D341Med (cell line): ENCODE data around the gene FA2H.
"Not testable (repeated sequence)": the region's sequence is repeated elsewhere in the genome, so short reads cannot be mapped to it uniquely, and the experiment has no call there.

Source experiments
- DNase-seq: peaks from one replicate; pipeline ENCODE4 v3.0.0; 2012; ENCODE audit warnings: low spot score

The FA2H gene

DNA sequence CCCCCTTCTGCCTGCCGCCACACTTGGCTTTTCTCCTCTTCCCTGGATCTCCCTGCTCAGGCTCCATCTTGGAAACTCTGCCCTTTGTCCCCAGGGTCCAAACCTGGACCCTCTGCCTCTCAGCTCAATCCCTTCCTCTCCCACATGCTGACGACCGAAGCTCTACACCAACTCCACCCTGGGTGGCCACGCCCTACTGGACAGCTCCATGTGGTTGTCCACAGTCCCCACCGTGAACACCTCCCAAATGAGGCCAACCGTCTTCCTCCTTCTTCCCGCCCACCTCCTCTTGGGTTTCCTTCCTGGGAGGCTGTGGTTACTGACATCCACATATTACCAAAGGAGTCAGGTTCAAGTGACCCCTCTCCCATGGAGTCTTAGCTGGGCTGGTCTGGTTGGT lies 51.4 kb downstream of the FA2H start:
- DNase-seq = peak; percentile 12

DNA sequence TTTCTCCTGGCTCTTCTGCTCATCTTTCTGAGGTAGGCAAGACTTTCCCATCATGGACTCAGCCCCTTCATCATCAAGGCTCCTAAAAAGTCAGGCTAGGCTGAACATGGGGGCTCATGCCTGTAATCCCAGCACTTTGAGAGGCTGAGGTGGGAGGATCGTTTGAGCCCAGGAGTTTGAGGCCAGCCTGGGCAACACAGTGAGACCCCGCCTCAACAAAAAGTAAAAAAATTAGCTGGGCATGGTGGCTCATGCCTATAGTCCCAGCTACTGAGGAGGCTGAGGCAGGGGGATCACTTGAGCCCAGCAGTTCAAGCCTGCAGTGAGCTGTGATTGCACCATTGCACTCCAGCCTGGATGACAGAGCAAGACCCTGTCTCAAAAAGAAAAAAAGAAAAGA lies 52.5 kb downstream of the FA2H start:
- not testable (repeated sequence) for DNase-seq

DNA sequence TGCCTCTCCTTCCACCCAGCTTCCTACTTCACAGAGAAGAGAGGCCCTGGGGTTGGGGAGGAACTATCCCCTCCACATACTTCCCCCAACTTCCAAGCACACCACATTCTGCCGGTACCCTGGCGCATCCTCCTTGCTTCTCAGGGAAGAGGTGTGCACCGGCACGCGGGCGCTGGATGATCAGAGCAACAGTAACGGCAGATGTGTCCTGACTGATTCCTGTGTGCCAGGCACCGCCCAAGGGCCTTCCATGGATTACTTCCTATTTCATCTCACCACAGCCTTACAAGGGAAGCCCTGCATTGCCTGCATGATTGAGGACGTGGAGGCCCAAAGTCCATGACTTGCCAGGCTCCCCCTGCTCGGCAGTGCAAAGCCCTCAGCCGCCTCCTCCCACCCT lies 52.9 kb downstream of the FA2H start:
- no peak for DNase-seq

- no peak for DNase-seq
Observed at GRCh38 chr16:74720579-74720978, 54.0 kb downstream of the FA2H start.

DNA sequence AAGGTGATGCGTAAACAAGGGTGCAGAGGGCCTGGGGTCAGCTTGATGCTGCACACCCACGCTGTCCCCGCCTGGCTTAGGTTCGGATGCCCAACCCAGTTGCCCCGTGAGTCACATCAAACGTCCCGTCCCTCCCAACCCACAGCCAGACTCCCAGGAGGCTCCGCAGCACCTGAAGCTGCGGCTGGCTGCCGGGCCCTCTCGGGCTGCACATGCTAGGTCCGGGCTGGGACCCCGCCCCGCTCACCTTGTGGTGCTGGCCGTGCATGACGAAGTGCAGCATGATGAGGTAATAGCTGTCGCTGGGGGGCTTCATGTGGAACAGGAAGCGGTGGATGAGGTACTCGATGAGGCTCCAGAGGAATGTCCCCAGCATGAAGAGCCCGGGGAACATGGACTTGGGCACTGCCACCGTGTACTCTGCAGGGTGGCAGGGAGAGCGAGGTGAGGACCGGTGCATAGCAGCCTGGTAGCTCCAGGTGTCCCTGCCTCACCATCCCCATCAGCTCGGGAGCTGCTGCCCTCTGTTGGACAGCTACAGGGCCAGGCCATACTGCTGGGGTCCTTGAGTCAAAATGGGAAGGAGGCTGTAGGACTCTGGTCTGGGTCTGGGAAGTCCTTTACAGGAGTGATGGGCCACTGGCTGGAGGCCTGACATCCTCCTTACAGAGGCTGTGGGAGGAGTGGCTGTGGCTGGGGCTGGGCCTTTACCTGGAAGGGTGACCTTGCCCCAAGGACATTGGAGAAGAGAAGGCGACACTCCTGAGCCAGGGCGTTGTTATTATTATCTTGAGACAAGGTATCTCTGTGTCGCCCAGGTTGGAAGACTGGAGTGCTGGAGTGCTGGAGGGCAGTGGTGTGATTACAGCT lies 55.6 kb downstream of the FA2H start:
- no peak for DNase-seq

- DNase-seq = no peak
Observed at GRCh38 chr16:74718140-74718539, 56.5 kb downstream of the FA2H start.

DNA sequence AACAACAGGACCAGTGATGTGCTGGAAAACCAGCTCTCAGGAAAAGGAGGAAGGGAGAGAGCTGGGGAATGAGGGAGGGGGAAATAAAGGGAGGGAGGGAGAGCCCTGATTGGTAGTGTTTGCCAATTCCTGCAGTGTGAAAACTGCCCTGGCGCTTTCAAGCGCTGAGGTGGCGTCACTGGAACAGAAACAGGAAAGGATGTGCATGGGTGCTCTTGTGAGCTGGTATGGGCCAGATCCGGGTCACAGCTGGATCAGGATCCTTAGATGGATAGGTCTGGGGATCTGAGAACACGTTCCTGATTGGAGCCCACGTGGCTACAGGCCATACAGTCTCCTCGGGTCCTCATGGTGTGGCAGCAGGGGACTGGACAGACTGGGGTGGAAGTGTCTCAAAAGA lies 57.3 kb downstream of the FA2H start:
- DNase-seq = no peak

DNA sequence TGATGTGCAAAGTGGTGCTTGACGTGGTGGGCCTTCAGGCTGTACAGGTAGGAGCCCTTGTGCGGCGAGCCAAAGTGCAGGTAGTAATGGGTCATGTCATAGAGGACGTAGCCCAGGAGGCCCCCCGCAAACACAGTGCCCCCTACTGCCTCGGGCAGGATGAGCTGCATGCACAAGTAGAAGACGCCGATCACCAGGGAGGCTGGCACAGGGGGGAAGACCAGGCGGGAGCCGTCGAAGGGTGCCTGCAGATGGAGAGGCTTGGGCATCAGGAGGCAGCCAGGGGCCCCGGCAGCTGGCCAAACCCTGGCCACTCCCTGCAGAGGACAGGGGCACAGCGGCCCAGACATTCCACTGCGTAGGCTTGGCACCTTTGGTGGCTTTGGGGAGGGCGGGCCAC lies 58.3 kb downstream of the FA2H start:
- DNase-seq = no peak

DNA sequence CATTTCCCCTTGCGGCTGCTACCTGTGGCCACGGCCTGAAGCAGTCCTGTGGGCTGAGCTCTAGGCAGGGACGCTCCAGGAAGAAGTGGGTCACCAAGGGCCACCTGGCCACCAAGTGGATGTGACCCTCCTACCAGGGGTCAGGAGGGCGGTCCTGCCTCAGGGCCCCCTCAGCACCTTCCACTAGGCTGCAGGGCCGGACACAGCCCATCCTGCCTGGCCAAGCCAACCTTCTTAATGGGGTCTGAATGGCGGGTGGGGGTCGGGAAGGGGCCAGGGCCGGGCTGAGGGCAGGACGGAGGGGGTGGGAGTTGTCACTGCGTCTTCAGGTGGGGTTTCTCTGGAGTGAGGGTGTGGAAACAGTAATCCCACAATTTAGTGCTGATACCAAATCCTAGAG lies 60.7 kb downstream of the FA2H start:
- no peak for DNase-seq

DNA sequence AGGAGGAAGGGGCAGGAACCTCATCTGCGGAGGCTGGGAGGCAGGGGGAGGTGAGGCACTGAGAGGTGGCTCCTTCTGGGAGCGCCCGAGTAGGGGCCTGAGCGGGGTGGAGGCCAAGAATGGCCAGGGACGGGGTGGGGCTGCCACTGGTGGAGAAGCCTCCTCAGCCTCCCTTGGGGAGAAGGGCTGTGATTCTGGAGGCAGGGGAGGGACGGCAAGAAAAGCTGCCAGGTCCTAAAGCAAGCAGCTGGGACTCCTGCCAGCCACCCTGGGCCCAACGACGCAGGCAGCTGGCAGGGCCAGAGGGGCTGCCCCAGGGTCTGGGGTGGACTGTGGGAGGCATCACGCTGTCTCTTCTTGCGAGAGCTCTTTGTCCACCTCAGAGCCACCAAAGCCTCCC lies 61.3 kb downstream of the FA2H start:
- peak; percentile 20 for DNase-seq

- DNase-seq = no peak
Observed at GRCh38 chr16:74711938-74712337, 62.7 kb downstream of the FA2H start.

GRCh38 chr16:74710401-74710800 lies 64.2 kb downstream of the FA2H start:
- no peak for DNase-seq

DNA sequence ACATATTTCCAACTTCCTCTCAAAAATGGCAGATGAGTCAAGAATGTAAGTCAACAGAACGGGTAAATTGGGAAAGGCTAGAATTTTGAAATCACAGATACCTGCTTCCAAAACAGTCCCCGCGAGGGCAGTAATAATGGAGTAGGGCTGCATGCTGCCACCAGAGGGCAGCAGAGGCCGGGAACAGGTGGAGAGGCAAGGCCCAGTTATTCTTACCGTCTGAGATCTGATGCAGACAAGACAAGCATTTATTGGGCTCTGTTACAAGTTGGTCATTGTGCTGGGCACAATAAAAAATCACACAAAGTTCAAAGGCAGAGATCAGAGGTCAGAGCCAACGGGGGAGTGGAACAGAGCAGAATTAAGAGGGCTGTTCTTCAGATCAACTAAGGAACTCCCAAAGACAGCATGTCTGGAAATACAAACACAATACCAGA lies 65.2 kb downstream of the FA2H start:
- DNase-seq = peak; percentile 85

- DNase-seq = no peak
Observed at GRCh38 chr16:74700438-74701225, 74.0 kb downstream of the FA2H start, which contains the start of gene MLKL. MLKL (minus strand) TSS chr16:74700862; CDS start chr16:74695757, 5,105 bp downstream.

DNA sequence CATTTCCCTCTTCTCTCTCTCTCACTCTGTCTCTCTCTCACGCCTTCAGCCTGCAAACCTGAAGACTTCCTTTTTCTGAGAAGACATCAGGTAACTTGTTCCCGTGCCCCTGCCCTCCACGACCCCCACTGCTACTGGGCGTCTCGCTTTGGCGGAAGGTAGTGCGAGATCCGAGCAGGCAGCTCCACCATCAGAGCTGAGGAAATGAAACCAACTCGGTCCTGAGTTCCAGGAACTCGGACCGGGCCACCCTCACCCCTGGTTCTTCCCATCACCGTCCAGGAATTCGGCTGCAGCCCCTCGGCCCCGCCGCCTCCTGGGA lies 74.5 kb downstream of the FA2H start:
- DNase-seq = no peak

GRCh38 chr16:74699666-74700065 lies 75.0 kb downstream of the FA2H start:
- no peak for DNase-seq

DNA sequence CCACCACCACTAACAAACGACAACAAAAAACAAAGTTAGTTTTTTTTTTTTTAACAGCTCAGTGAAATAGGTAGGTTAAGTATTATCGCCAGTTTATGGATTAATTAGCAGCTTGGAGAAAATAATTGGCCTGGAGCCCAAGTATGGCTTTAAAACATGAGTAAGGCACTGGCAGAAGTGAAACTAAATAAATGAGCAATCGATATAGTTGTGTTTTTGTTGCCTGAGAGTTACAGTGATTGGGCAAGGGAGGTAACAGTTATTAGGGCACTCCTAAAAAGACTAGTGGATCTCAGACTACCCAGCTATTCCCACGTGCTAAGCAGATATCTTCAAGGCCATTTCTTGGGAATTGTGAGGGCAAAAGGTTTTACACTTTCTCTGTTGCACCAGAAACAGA lies 76.4 kb downstream of the FA2H start:
- DNase-seq = no peak

DNA sequence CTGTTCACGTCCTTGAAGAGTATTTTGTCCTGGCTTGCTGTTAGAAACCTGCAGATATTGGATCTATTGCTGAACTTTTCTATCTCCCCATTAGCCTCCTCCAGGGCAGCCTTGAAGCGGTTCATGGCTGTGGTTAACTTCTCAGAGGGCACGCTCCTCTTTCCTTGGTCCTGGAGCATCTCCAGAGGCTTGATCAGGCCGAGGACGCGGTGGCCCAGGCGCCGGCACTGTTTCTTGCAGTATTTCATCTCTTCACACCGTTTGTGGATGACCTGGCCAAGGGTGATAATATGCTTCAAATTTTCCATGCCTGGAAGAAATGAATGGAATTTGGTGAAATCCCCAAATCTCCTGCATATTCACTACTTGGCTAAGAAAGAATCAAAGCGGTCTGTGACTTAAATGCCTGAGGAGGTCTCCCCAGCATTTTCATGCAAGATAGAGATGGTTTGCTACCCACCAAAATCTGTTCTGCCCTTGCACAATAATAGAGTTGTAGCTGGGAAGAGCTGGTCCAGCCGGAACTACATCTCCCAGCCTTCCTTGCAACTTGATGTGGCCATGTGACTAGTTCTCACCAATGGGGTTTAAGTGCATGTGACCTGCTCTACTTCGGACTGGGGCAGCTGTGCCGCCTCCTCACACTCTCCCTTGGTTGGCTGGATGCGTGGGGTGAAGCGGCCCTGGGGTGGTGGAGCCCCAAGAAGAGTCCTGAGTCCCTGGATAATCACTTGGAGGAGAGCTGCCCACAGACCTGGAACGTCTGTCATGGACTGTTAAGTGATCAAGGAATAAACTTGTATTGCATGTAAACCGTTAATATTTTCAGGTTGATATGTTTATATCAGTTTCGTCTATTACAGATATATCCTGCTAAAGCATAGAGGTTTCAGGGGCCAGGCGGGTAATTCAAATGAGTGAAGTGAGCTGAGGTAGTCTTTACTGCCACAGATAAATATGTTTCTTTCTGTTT lies 78.9 kb downstream of the FA2H start:
- DNase-seq = peak; percentile 90

DNA sequence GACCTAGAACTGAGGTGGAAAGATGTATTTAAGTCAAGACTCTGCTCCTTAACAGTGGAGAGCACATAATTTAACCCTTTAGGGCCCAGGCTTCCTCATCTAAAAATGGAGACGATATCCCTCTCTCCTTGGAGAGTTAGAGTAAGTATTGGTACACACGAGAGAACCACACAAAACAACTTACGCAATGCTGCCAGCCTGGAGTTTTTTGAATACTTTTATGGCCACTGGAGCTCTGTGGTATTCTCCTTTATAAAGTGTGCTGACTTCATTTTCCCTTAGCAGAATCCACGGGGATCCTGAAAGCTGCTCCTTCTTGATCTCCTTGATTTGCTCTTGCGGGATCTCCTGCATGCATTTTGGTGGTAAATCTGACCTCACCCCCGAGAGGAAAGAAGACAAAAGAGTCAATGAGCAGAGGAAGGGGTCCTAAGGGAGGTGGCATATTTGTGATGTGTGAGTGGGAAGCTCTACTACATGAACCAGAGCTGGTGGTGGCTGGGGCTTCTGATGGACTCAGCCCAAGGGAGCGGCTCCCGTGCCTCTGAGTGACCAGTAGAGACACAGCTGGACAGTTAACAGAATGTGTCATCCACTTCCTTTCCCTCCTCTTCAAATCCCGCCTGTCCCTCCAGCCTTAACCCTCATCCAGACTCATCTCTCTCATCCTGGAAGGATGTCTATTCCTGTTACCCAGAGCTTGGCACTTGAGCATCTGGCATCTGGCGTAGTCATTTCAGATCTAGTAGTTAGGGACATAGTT lies 83.3 kb downstream of the FA2H start:
- DNase-seq = no peak

- DNase-seq = no peak
Observed at GRCh38 chr16:74682556-74682955, 92.1 kb downstream of the FA2H start.

- no peak for DNase-seq
Observed at GRCh38 chr16:74680681-74681080, 93.9 kb downstream of the FA2H start.
